HG02678 (cell line): ENCODE results near the gene DLG5.
A peak's percentile ranks its signal among the peaks of the same experiment; 100 is the strongest.

ENCODE experiments used
- ATAC-seq: cut with Tn5 transposase; IDR thresholded peaks from one replicate; pipeline ENCODE4 v1.9.1; 2021; ENCODE audit warnings: mild to moderate bottlenecking, moderate library complexity; ENCODE audit not compliant: unreplicated experiment

Gene DLG5

GRCh38 chr10:77926566-77927401 lies at the start of gene DLG5:
Gene DLG5 (minus strand): TSS chr10:77926755. CDS start chr10:77926520, 235 bp downstream.
- ATAC-seq = peak; percentile 65

GRCh38 chr10:77975086-77975666 lies 48.6 kb upstream of the DLG5 start:
- no peak for ATAC-seq

GRCh38 chr10:77974396-77975074 lies 48.0 kb upstream of the DLG5 start:
- ATAC-seq = no peak

- no peak for ATAC-seq
Observed at GRCh38 chr10:77973276-77973675, 46.7 kb upstream of the DLG5 start.

- ATAC-seq = no peak
Observed at GRCh38 chr10:77972148-77972547, 45.6 kb upstream of the DLG5 start.

GRCh38 chr10:77971804-77972144 lies 45.2 kb upstream of the DLG5 start:
- ATAC-seq = no peak

- no peak for ATAC-seq
Observed at GRCh38 chr10:77970869-77971803, 44.6 kb upstream of the DLG5 start.

GRCh38 chr10:77969114-77969513 lies 42.6 kb upstream of the DLG5 start:
- ATAC-seq = no peak

GRCh38 chr10:77967611-77968022 lies 41.1 kb upstream of the DLG5 start:
- ATAC-seq = no peak

GRCh38 chr10:77965294-77965693 lies 38.7 kb upstream of the DLG5 start:
- no peak for ATAC-seq

GRCh38 chr10:77964811-77965210 lies 38.3 kb upstream of the DLG5 start:
- no peak for ATAC-seq

GRCh38 chr10:77963901-77964300 lies 37.3 kb upstream of the DLG5 start:
- ATAC-seq = no peak

GRCh38 chr10:77962350-77963146 lies 36.0 kb upstream of the DLG5 start:
- no peak for ATAC-seq

- ATAC-seq = no peak
Observed at GRCh38 chr10:77961668-77962067, 35.1 kb upstream of the DLG5 start.

- ATAC-seq = no peak
Observed at GRCh38 chr10:77960829-77961329, 34.3 kb upstream of the DLG5 start.

- no peak for ATAC-seq
Observed at GRCh38 chr10:77959887-77960455, 33.4 kb upstream of the DLG5 start.

GRCh38 chr10:77959384-77959783 lies 32.8 kb upstream of the DLG5 start:
- no peak for ATAC-seq

- ATAC-seq = no peak
Observed at GRCh38 chr10:77955136-77955535, 28.6 kb upstream of the DLG5 start.

GRCh38 chr10:77949167-77949566 lies 22.6 kb upstream of the DLG5 start:
- no peak for ATAC-seq

- ATAC-seq = no peak
Observed at GRCh38 chr10:77946084-77946483, 19.5 kb upstream of the DLG5 start.
